Ishikawa (cell line): Measurements from ENCODE around the gene LCP1.

Experiments
- CREB1 ChIP-seq: IDR thresholded peaks from 2 replicates; pipeline ENCODE4 v1.6.1; 2012; ENCODE audit warnings: low read depth
- MAX ChIP-seq: IDR thresholded peaks from 2 replicates; pipeline ENCODE4 v1.6.1; 2012
- ZBTB7A ChIP-seq: IDR thresholded peaks from 2 replicates; pipeline ENCODE4 v1.6.1; 2012; ENCODE audit warnings: low read depth

GRCh38 chr13:46154136-46154801 is 27.7 kb downstream of the LCP1 start:
- no peak for TF ChIP-seq MAX
- TF ChIP-seq ZBTB7A: no peak
- TF ChIP-seq CREB1: no peak
